ENCODE measurements around the gene CRELD1.

The CRELD1 gene, protein sequence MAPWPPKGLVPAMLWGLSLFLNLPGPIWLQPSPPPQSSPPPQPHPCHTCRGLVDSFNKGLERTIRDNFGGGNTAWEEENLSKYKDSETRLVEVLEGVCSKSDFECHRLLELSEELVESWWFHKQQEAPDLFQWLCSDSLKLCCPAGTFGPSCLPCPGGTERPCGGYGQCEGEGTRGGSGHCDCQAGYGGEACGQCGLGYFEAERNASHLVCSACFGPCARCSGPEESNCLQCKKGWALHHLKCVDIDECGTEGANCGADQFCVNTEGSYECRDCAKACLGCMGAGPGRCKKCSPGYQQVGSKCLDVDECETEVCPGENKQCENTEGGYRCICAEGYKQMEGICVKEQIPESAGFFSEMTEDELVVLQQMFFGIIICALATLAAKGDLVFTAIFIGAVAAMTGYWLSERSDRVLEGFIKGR

DNA sequence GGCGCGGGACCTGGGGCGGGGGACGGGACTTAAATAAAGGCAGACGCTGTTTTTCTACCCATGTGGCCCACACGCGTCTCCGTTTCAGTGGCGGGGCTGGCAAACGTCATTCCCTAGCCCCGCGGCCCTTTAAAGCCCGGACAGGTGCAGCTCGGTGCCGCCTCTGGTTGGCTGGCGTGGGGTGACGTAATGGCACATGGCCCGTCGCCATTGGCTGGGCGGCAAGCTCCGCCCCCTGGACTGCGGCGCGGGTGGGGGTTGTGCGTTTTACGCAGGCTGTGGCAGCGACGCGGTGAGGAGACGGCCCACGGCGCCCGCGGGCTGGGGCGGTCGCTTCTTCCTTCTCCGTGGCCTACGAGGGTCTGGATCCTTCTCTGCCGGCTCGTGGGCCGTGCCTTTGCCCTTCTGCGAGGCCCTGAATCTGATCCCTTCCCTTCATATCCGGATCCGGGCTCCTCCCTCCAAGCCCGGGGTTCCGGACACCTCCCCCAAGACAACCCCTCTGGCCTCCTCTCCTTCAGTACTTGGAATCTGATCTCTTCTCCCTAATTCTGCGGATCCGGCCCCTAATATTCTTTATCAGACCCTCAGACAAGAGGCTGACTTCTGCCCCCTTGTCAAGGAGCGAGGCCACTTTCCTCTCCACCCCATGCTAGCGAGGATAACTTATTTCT is at the start of gene CRELD1:
CRELD1 (plus strand) TSS at position 274 of the 674 bp plus-strand sequence. CDS start 605 bp downstream, outside the sequence.
- TF ChIP-seq, protein P1, sequence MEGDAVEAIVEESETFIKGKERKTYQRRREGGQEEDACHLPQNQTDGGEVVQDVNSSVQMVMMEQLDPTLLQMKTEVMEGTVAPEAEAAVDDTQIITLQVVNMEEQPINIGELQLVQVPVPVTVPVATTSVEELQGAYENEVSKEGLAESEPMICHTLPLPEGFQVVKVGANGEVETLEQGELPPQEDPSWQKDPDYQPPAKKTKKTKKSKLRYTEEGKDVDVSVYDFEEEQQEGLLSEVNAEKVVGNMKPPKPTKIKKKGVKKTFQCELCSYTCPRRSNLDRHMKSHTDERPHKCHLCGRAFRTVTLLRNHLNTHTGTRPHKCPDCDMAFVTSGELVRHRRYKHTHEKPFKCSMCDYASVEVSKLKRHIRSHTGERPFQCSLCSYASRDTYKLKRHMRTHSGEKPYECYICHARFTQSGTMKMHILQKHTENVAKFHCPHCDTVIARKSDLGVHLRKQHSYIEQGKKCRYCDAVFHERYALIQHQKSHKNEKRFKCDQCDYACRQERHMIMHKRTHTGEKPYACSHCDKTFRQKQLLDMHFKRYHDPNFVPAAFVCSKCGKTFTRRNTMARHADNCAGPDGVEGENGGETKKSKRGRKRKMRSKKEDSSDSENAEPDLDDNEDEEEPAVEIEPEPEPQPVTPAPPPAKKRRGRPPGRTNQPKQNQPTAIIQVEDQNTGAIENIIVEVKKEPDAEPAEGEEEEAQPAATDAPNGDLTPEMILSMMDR (IDR thresholded peaks at IDR 0.05; ENCODE audit: low read length, missing control alignments) = no peak
- DNase-seq (ENCODE audit: low read depth) = peak; percentile 95
- peak within 1 kb of the TSS; percentile 76 for H3K4me3 ChIP-seq (replicated peaks; ENCODE audit: low read depth, low read length)

DNA sequence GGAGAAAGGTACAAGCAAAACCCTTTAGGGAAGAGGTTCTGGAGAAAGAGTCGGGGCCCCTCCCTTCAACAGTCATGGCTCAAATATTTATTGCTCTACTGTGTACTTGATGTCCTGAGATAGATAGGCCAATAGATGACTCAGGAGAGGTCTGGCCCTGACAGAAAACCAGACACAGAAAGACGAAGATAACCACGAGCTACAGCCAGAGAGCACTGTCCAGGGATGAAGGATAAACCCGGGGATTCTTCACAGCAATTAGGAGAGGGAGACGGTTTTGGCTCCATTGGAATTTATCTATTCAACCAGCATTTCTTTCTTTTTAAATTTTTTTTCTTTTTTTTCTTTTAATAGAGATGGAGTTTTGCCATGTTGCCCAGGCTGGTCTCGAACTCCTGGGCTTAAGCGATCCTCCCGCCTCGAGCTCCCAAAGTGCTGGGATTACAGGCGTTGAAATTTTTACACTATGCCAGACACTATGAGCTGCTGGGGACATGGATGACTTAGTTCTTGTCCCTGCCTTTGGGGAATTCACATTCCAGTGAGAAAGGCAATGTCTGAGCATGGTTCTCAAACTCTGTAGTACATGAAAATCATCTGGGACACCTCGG is 49.0 kb upstream of the CRELD1 start:
- TF ChIP-seq, protein P1 (IDR thresholded peaks at IDR 0.05; ENCODE audit: low read length, missing control alignments) = no peak
- no peak overlapping the region for H3K4me3 ChIP-seq (replicated peaks; ENCODE audit: low read depth, low read length)
- DNase-seq (ENCODE audit: low read depth) = peak; percentile 77

DNA sequence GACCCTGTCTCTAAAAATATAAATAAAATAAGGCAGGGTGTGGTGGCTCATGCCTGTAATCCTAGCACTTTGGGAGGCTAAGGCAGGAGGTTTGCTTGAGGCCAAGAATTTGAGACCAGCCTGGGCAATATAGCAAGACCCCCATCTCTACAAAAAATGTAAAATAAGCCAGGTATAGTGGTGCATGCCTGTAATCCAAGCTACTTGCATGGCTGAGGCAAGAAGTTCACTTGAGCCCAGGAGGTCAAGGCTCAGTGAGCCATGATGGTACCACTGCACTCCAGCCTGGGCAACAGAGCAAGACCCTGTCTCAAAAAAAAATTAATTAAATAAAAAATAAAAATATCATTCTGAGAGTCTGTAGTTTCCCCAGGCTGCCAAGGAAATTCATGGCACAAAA is 47.3 kb upstream of the CRELD1 start:
- H3K4me3 ChIP-seq (replicated peaks; ENCODE audit: low read depth, low read length) = no peak overlapping the region
- TF ChIP-seq, protein P1 (IDR thresholded peaks at IDR 0.05; ENCODE audit: low read length, missing control alignments) = no peak
- no peak for DNase-seq (ENCODE audit: low read depth)

DNA sequence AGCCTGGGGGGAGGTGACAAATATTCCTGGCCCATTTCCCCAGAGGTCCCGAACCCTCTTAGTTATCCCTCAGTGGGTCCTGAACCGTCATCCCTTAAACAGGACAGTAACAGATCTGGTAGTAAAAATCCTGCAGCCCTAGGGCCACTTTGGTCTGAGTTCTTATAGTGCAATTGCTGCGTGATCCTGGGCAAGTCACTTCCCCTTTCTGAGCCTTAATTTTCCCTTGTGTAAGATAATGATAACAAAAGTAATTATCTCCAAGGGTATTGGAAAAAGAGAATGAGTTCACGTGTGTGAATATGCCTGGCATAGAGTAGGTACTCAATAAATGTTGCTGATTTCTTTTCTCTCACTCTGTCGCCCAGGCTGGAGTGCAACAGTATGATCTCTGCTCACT is 46.2 kb upstream of the CRELD1 start:
- no peak overlapping the region for H3K4me3 ChIP-seq (replicated peaks; ENCODE audit: low read depth, low read length)
- TF ChIP-seq, protein P1 (IDR thresholded peaks at IDR 0.05; ENCODE audit: low read length, missing control alignments) = no peak
- no peak for DNase-seq (ENCODE audit: low read depth)

DNA sequence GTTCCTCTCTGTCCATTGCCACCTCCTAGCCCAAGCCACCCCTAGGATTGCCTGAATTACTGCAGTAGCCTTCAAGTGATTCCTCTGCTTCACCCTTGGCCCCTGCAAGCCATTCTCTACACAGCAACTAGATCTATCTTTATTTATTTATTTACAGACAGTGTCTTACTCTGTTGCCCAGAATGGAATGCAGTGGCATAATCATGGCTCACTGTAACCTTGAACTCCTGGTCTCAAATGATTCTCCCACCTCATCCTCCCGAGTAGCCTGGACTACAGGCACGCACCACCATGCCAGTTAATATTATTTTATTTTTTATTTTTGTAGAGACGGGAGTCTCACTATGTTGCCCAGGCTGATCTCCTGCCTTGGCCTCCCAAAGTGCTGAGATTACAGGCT is 45.1 kb upstream of the CRELD1 start:
- TF ChIP-seq, protein P1 (IDR thresholded peaks at IDR 0.05; ENCODE audit: low read length, missing control alignments) = no peak
- no peak for DNase-seq (ENCODE audit: low read depth)
- no peak overlapping the region for H3K4me3 ChIP-seq (replicated peaks; ENCODE audit: low read depth, low read length)

DNA sequence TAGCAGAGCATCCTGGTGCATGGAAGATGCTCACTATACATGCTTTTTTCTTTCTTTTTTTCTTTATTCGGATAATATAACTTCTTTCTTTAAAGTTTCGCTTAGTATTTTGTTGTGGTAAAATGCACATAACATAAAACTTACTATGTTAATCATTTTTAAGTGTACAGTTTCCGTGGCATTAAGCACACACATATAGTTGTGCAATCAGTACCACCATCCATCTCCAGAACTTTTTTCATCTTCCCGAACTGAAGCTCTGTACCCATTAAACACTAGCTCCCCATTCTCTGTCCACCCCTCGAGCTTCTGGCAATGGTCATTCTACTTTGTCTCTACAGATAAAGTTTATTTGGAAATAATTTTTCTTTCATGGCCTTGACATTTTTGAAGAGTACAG is 44.2 kb upstream of the CRELD1 start:
- no peak for DNase-seq (ENCODE audit: low read depth)
- H3K4me3 ChIP-seq (replicated peaks; ENCODE audit: low read depth, low read length) = no peak overlapping the region
- TF ChIP-seq, protein P1 (IDR thresholded peaks at IDR 0.05; ENCODE audit: low read length, missing control alignments) = no peak

All from fibroblast of pulmonary artery (primary cell).